GM18502 (cell line): ENCODE data around the gene NSMF.
"Not testable (repeated sequence)": the region's sequence is repeated elsewhere in the genome, so short reads cannot be mapped to it uniquely, and the experiment has no call there.

ENCODE experiments used
- ATAC-seq: cut with Tn5 transposase; IDR thresholded peaks from one replicate; pipeline ENCODE4 v1.9.1; 2021; ENCODE audit warnings: mild to moderate bottlenecking; ENCODE audit not compliant: unreplicated experiment, poor library complexity

NSMF gene

GRCh38 chr9:137459601-137460362, 648 bp upstream of the NSMF start:
- ATAC-seq = no peak

GRCh38 chr9:137458194-137459151, 661 bp downstream of the NSMF start:
- peak; percentile 13 for ATAC-seq

GRCh38 chr9:137457406-137458193, 1.5 kb downstream of the NSMF start:
- ATAC-seq = no peak

- ATAC-seq = no peak
Observed at GRCh38 chr9:137456864-137457405, 2.2 kb downstream of the NSMF start.

GRCh38 chr9:137456061-137456863, 2.9 kb downstream of the NSMF start:
- no peak for ATAC-seq

- ATAC-seq = no peak
Observed at GRCh38 chr9:137455359-137455991, 3.7 kb downstream of the NSMF start.

- ATAC-seq = no peak
Observed at GRCh38 chr9:137454597-137455358, 4.4 kb downstream of the NSMF start.

GRCh38 chr9:137454145-137454596, 5.0 kb downstream of the NSMF start:
- no peak for ATAC-seq

GRCh38 chr9:137453643-137454081, 5.5 kb downstream of the NSMF start:
- peak; percentile 64 for ATAC-seq

GRCh38 chr9:137452761-137453642, 6.1 kb downstream of the NSMF start:
- ATAC-seq = no peak

- ATAC-seq = no peak
Observed at GRCh38 chr9:137452006-137452760, 7.0 kb downstream of the NSMF start.

- not testable (repeated sequence) for ATAC-seq
Observed at GRCh38 chr9:137451264-137452005, 7.7 kb downstream of the NSMF start.

- not testable (repeated sequence) for ATAC-seq
Observed at GRCh38 chr9:137450539-137451222, 8.5 kb downstream of the NSMF start.

GRCh38 chr9:137449931-137450538, 9.1 kb downstream of the NSMF start:
- no peak for ATAC-seq
